ENCODE data around the gene PAIP1.
"Not testable (repeated sequence)": the region's sequence is repeated elsewhere in the genome, so short reads cannot be mapped to it uniquely, and the experiment has no call there.

The PAIP1 gene, protein sequence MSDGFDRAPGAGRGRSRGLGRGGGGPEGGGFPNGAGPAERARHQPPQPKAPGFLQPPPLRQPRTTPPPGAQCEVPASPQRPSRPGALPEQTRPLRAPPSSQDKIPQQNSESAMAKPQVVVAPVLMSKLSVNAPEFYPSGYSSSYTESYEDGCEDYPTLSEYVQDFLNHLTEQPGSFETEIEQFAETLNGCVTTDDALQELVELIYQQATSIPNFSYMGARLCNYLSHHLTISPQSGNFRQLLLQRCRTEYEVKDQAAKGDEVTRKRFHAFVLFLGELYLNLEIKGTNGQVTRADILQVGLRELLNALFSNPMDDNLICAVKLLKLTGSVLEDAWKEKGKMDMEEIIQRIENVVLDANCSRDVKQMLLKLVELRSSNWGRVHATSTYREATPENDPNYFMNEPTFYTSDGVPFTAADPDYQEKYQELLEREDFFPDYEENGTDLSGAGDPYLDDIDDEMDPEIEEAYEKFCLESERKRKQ

DNA sequence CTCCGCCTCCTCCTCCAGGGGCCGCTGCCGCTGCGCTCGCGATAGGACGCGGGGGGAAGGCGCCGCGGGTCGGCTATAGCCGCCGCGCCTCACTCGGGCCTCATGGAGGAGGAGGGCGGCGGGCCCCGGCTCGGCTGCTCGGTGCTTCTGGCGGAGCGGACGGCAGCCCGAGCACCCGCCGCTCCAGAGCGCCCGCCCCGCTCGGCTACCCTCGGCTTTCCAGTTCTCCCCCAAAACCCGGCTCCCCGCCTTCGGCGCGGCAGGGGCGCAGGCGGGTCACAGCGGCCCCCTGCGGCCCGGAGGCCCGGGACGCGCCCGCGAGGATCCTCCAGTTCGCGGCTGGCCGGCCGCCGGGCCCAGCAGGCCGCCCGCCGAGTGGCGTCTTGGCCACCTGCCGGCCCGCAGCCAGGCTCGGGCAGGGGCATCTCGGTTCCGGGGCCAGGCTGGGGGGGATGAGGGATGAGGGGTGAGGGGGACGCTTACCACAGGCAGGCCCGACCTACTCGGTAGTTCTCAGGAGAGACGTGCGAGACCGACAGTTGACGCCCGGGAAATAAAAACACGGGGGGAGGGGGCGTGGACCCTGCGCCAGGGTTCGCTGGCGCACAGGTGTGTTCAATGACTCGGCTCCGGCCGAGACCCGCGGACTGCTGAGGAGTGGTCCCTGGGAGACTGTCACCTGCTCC is at the start of gene PAIP1:
Gene PAIP1 (minus strand): TSS at position 221 of the 686 bp plus-strand sequence. CDS start 231 bp downstream, outside the sequence.
- DNase-seq (ENCODE audit: low read depth in 2 of 2), result peak; percentile 58 to 65

DNA sequence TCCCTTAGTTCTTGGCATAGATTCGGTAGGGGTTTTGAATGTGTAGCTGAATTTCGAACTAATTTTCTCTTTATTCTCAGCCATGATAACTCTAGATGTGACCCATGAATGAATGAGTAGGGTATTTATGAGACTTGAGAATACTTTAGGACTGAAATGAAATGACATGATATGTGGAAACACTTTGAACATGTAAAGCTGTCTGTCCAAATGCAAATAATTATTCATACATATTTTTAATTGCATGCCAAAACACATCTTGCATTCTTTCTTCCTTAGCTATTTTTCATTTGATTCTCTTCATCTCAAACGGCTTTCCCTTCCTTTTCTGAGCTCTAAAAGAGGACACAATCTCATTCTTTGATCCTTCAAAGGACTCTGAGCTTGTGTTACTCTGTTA is 49.5 kb upstream of the PAIP1 start:
- no peak for DNase-seq (ENCODE audit: low read depth in 2 of 2)

DNA sequence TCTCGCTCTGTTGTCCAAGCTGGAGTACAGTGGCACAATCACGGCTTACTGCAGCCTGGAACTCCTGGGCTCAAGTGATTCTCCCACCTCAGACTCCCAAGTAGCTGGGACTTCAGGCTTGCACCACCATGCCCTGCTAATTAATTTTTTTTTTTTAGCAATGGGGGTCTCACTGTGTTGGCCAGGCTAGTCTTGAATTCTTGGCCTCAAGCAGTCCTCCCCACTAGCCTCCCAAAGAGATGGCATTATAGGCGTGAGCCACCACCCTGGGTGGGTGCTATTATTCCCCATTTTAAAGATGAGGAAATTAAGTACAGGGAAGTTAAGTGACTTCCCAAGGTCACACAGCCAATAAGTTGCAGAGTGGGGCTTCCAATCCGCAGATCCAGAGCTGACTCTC is 47.8 kb upstream of the PAIP1 start:
- DNase-seq (ENCODE audit: low read depth in 2 of 2), result no peak

DNA sequence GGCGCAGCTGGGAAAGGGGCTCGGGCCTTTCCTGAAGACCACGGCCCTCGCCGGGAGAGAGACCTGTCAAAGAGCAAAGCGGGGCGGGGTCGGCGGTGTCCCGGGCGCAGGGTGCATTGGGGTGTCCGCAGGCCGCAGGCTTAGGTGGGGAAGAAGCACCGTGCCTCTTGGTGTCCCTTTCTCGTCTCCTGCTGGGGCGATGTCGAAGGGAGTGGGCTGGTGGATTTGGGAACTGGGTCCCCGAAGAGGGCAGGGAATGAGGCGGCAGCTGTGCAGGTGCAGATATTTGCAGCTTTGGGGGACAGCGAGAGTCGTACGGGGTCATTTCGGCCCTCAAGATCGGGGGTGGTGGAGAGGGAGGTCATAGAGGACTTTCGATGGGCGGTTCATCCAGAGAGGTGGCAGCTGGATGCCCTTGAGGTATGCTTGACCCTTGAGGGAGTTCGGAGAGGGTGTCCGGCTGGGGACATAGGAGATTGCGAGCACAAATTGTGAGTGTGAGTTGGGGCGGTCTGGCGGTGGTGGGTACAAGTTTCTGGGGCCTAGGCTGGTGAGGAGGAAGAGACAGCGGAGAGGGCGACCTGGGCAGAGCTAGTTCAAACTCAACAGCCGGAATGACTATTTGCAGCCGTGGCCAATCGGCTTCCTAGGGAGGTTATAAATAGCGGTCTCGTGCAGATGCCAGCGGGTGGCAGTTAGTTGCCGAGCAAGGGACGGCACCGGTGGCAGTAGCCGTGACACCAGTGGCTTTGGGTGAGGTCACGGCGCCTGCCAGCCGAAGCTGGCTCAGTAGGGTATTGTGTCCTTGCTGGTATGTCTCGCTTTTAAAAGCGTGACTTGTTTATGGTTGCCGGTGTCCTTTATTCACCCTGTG is 46.7 kb upstream of the PAIP1 start:
- DNase-seq (ENCODE audit: low read depth in 2 of 2), result peak; percentile 28 to 29

DNA sequence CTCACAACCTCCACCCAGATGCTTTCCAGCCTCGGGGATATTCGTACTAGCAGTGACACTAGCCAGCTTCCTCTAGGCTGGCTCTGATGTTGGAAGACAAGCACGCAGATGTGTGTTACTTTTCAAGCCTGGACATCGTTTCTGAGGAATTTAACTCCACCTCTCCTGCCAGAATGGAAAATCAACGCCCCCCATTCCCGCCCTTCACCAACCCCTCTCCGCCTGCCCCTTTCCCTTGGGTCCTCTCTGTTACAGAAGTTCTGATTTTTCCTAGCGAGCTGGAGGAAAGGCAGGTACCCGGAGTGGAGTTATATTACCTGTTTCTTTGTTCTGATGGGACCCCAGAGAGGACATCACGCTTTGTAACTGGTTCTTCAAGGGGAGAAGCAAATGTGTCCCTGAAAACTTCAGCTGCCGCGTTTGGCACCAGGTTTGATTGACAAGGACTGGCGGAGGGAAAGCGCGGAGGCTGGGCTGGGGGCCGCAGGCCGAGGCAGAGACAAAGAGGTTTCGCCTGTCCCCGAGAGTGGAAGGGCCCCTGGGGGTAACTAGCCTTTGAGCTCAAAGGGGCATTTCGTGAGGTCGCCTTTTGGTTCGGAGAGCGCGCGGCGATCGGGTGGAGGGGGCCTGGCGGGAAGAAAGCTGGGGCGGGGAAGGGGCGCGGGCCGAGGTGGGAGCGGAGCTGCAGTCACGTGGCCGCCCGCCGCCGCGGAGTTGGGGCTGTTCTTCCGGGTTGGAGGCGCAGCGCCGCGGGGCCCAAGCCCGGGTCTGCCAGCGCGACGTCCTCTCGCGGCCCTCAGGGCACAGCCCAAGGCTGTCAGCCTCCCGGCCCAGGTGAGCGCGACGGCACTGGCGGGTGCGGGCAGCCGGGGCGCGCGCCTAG is 45.8 kb upstream of the PAIP1 start, which contains the start of gene NNT:
Gene NNT (plus strand): TSS at position 720 of the 883 bp plus-strand sequence. CDS start 6,016 bp downstream, outside the sequence.
- peak; percentile 50 to 53 for DNase-seq (ENCODE audit: low read depth in 2 of 2)

DNA sequence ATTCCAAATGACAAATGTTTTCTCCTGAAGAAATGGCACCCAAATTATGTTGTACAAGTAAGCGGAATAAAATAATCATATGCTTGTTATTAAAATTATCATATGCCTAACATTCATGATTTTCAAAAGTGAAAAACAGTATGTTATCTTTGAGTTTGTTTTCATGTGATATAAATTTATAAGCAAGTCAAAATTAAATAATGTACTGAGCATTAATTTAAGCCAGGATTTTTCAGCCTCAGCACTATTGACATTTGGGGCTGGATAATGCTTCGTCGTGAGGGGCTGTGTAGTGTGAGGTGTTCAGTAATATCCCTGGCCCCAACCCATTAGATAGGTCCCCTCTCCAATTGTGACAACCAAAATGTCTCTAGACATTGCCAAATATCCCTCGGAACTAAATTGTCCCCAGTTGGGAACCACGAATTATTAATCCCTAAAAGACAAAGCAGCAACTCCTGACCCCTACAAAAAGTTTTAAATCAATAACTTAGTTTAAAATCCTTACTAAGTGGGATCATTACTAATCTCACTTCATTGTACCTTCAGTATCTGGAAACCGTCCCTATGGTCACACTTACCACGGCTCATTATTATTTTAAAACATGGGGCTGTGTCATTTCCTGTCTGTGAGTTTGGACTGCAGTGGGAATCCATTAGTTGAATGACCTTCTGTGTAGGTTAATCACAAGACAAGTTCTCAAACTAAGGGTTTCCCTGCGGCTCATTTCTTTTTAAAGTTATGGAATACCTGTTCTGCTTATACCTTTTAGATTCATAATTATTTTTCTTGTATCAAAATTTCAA is 44.8 kb upstream of the PAIP1 start:
- DNase-seq (ENCODE audit: low read depth in 2 of 2), result no peak

DNA sequence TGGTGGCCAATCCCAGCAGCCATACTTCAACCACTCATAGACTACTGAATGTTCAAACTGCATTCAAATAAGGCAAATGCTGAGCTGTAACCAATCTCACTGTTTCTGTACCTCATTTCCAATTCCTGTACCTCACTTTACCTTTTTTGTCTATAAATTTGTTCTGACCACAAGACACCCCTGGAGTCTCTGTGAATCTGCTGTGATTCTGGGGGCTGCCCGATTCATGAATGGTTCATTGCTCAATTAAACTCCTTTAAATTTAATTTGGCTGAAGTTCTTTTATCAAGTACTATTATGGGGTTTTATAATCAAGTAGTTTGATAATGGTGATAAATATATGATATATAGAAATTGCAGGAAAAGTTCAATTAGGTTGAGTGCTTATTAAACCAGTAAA is 42.0 kb upstream of the PAIP1 start:
- not testable (repeated sequence) for DNase-seq (ENCODE audit: low read depth in 2 of 2)

DNA sequence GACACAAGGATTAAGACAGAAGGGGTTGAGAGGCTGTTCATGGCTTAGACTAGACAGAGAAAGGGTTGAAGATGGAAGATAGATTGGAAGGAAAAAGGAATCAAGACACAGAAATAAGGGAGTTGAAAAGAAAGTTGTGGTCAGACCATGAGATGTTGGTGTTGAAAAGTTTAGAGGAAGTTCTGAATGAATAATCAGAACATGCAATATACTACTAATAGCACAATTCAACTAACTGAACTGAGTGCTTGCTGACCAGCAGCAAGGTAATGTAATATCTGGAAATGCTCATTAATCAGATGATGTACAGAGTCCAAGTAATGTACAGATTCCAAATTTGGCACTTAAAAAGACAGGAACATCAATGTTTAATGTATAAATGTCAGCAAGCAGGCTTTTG is 35.5 kb upstream of the PAIP1 start:
- DNase-seq (ENCODE audit: low read depth in 2 of 2), result no peak

DNA sequence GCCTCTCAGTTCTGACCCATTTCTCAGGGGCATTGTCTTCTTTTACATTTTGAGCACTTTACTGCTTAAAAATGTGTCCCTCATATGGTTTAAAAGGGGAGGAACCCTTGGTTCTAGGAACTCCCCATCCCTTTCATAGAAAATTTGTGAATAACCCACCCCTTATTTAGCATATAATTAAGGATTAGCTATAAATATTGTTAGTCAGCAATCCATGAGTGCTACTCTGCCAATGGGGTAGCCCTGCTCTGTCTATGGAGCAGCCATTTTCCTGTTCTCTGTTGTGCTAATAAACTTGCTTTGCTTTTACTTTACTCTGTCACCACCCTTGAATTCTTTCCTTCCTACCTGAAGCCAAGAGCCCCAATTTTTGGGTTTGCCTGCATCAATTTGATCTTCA is 33.8 kb upstream of the PAIP1 start:
- DNase-seq (ENCODE audit: low read depth in 2 of 2), result no peak

DNA sequence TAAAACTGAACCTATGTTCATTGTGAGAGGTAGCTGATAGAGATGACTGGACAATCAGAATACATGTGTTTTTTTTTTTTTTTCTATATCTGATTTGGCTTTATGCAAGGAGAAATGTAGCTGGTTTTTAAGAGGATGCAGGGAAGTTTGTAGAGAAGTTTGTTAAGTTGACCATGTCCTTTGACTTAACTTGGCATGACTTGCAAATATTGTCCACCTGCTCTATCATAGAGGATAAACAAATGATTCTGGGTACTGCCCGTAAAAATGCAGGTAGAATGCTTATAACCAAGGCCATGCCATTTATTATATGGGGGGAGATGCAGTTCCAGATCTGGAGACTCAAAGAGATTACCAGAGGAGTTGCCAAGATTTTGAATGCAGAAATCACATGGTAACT is 32.4 kb upstream of the PAIP1 start:
- no peak for DNase-seq (ENCODE audit: low read depth in 2 of 2)

DNA sequence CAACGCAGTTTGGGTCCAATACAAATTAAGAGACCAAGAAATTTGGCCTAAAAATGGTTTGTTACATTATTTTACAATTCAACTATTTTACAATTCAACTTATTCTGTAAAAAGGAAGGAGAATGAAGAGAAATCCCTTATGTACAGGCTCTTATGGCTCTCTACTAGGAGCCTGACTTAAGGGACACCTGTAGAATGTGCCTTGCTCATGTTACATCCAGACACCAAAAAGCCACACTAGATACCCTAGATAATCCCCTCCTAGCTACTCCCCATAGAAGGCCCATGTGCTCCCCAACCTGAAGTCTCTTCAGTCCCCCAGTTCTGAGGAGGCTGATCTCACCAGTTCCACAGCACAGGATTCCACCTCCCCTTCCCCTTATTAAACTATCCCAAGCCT is 32.0 kb upstream of the PAIP1 start:
- DNase-seq (ENCODE audit: low read depth in 2 of 2), result no peak

DNA sequence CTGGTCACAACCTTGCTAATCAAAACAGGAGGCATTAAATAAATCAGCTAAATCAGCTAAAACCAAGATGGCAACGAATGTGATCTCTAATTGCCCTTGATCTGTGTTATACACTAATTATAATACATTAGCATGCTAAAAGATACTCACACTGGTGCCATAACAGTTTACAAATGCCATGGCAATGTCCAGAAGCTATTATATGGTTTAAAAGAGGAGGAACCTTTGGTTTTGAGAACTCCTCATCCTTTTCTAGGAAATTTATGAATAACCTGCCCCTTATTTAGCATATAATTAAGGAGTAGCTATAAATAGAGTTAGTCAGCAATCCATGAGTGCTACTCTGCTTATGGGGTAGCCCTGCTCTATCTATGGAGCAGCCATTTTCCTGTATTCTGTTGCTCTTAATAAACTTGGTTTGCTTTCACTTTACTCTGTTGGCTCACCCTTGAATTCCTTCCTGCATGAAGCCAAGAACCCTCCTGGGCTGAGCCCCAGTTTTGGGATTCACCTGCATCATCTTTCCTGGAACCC is 27.4 kb upstream of the PAIP1 start:
- DNase-seq (ENCODE audit: low read depth in 2 of 2), result no peak

DNA sequence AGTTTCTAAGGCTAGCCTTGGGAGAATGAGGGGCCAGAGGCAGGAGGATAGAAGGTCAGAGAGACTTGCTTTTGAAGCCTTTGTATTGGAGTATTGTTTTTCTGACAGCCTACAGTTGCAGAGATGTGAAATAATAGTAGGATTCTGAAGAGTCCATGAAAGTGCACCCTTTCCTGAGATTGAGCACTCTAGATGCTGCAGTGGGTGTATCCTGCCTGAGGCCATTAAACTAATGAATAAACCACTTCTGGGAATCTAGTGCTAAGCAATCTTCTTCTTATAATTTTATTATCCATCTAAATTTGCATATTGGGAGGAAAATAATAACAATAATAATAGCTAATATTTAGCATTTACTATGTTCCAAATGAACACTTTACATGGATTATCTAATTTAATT is 26.8 kb upstream of the PAIP1 start:
- DNase-seq (ENCODE audit: low read depth in 2 of 2), result no peak

DNA sequence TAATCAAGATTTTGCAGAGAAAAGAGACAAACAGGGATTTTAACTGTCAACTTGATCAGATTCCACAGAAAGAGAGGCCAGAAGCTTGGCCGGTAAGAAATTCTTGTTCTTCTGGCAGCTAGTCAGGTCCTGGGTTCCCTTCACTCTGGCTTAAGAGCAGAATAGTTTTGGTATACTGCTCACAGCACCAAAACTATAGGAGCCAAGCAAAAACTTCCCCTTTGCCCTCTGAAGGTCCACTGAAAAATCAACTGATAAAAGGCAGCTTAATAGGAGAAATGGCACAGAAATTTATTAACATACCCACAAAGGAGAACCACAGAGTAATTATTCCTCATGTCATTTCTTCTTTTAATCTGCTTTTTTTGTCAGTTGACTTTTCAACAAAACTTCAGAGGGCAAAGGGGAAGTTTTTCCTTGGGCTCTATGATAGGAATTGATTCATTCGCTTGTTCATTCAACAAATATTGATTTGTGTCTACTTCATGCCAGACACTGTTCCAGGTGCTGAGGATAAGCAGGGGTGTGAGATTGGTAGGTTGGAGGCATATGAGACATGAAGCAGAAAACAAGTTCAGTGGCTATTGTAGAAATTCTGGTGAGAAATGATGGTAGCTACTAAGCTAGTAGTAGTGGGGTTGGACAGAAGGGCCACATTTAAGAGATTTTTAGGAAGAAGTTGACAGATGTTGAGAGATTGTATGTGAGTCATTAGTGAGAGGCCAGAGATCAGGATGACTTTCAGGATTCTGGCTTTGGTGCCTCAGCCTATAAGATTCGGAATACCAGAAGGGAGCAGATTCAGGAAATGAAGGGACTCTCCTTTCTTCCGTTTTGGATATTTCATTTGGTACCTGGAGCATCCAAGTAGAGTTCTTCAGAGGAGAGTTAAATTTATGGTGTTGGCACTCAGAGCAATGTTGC is 25.5 kb upstream of the PAIP1 start:
- no peak for DNase-seq (ENCODE audit: low read depth in 2 of 2)

DNA sequence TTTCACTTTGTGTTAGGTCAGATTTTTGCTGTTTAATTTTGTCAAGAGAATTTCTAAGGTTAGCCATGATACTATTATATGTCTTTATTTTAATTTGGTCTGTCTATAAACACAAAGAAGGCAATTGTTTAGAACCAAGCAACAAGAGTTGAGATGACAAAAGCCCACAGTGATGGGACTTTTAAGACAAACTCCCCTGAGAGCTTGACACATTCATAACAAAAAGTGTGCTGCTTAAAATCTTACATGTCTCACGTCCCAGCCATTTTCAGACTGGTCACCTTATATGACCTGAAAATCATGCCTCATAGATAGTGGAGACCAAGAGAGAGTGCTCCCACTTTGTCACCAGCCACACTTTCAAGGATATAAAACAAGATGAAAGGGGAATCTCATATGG is 24.5 kb upstream of the PAIP1 start:
- no peak for DNase-seq (ENCODE audit: low read depth in 2 of 2)

DNA sequence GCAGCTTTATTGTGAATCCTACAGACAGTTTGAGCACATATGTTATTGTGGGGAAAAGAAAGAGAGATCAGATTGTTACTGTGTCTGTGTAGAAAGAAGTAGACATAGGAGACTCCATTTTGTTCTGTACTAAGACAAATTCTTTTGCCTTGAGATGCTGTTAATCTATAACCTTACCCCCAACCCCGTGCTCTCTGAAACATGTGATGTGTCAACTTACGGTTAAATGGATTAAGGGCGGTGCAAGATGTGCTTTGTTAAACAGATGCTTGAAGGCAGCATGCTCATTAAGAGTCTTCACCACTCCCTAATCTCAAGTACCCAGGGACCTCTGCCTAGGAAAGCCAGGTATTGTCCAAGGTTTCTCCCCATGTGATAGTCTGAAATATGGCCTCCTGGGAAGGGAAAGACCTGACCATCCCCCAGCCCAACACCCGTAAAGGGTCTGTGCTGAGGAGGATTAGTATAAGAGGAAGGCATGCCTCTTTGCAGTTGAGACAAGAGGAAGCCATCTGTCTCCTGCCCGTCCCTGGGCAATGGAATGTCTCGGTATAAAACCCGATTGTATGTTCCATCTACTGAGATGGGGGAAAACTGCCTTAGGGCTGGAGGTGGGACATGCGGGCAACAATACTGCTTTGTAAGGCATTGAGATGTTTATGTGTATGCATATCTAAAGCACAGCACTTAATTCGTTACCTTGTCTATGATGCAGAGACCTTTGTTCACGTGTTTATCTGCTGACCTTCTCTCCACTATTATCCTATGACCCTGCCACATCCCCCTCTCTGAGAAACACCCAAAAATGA is 23.7 kb upstream of the PAIP1 start:
- not testable (repeated sequence) for DNase-seq (ENCODE audit: low read depth in 2 of 2)

DNA sequence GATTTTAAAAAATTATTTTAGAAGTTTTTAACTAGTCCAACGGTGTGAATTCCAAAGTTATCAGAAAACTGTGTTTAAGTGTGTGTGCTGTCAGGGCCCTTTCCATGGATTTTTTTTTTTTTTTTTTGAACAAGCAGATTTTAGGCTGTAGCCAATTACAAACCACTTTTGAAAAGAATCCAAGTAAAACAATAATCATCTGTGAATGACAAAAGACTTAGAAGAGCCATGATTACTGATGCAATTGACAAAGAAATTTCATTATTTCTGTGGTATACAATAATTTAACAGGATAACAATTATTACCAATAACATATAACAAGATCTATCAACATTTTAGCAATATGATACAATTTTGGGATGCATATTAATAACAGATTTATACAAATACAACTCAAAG is 16.2 kb upstream of the PAIP1 start:
- DNase-seq (ENCODE audit: low read depth in 2 of 2), result no peak

DNA sequence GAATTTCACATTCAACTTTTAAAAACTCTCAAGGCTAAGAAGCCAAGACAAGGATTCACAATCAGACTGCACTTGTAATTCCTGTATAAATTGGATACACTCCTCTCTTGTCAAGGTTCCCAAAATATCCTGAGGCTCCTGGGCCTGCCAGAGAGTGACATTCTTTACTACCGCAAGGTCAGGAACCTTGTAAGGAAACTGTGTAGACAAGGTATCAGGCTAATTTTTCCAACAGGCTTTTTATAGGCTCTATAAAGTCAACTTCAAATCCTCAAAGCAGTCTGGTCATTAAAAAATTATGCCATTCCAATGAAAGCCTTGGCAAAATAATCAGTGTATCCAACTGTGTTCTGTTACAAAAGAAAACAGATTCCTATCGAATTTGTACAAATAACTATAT is 15.5 kb upstream of the PAIP1 start:
- DNase-seq (ENCODE audit: low read depth in 2 of 2), result no peak
